ENCODE measurements around the gene ADAM8. TPM values are rescaled to one million over a fixed set of nuclear protein-coding genes. Genes with fewer than 3 reads are reported as not detected.

ADAM8 gene
- polyA plus RNA-seq, 3 donors = 1.0 to 1.6 (median 1.3) TPM

GRCh38 chr10:133253361-133253955, 23.2 kb downstream of the ADAM8 start:
- no peak for DNase-seq (ENCODE audit: low read depth in 3 of 3, low spot score in 2 of 3)

GRCh38 chr10:133252223-133252552, 24.5 kb downstream of the ADAM8 start:
- no peak for DNase-seq (ENCODE audit: low read depth in 3 of 3, low spot score in 2 of 3)

DNA sequence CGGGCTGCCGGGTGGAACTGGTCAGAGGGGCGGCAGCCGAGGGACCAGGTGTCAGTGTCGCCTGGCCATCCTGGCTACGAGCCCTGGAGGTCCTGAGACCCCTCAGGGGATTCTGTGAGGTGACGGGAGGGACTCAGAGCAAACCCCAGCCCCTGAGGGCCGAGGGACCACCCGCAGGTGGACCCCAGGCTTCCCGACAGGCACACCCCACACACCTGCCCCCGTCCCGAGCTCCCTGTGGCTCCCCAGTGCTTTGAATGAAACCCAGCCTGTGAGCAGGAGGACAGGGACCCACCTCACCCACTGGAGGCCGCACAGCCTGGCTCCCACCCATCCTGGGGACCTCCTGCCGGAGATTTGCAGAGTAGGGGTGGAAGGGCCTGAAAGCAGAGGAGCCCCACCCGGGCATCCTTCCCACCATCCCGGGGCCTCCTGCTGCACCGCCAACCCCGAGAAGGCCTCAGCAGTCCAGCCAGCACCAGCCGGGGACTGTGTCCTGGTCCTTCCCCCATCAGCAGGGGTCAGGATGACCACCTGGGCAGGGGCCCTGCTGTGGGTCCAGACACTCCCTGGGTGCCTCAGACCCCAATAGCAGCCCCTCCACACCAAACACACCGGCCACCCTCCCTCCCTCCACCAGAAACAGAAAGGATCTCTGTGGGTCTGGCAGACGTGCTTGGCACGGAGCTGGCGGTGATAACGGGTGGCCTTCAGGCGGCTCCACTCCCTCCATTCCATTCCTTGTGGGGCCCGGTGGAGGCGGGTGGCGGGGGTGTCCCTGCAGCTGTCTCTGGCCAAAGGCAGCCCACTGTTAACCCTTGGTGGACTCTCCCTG, 25.1 kb downstream of the ADAM8 start:
- DNase-seq (ENCODE audit: low read depth in 3 of 3, low spot score in 2 of 3) = no peak

GRCh38 chr10:133249975-133250754, 26.5 kb downstream of the ADAM8 start:
- DNase-seq (ENCODE audit: low read depth in 3 of 3, low spot score in 2 of 3) = no peak

DNA sequence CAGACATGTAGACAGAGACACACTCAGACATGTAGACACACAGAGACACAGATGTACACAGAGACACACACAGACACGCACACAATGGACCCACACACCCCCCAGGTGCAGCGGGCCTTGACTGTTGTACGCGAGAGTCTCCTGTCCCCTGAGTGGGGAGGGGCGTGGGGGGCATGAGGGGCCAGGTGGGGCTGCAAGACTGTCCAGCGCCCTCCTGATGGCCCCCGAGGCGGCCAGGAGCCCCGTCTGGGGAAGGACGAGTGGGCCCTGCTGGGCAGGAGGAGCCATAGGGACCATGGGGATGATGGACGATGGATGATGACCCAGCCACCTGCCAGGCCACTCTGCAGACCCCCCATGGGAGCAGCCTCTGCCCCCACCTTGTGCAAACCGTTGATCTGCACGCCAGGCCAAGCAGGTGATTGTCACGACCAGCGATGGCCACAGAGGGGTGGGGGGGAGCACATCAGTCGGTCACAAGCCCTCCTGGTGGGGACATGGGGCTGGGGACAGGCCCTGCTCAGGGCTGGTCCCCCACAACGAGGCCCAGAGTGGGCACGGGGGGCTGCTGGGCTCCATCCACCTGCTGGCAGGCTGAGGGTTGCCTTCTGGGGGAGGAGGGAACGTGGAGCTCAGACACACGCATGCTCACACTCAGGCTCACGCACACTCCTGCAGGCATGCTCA, 27.4 kb downstream of the ADAM8 start:
- no peak for DNase-seq (ENCODE audit: low read depth in 3 of 3, low spot score in 2 of 3)

- no peak for DNase-seq (ENCODE audit: low read depth in 3 of 3, low spot score in 2 of 3)
Measured at GRCh38 chr10:133248334-133248715, 28.3 kb downstream of the ADAM8 start.

DNA sequence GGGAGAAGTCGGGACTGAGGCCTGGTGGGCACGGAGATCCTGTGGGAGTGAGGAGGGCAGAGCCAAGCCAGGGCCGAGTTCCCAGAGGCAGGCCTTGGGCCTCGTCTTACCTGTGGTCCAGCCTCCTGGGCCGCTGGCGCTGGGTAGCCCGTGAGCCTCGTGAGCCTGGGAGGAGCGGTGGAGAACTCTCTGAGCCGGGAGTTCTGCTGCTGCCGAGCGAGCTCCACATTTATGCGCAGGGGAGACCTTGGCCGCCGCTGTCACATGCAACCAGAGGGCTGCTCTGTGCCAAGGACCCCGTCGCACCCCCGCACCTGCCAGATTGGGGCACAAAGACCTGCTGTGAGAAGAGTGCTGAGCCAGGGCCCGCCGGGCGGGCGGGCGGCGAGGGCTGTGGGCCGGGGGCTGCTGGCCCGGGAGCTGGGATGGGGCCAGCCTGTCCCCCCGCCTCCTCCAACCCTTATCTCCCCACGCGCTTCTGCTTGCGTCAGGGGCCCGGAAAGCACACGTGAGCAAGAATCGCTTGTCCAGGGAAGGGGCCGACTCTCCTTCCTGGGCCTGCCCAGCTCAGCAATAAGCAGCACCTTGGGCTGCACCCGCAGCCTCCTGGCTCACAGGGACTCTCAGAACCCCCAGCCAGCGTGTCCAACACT, 28.9 kb downstream of the ADAM8 start:
- no peak for DNase-seq (ENCODE audit: low read depth in 3 of 3, low spot score in 2 of 3)

GRCh38 chr10:133246236-133246626, 30.4 kb downstream of the ADAM8 start:
- no peak for DNase-seq (ENCODE audit: low read depth in 3 of 3, low spot score in 2 of 3)

- no peak for DNase-seq (ENCODE audit: low read depth in 3 of 3, low spot score in 2 of 3)
Measured at GRCh38 chr10:133245439-133246235, 31.0 kb downstream of the ADAM8 start.

DNA sequence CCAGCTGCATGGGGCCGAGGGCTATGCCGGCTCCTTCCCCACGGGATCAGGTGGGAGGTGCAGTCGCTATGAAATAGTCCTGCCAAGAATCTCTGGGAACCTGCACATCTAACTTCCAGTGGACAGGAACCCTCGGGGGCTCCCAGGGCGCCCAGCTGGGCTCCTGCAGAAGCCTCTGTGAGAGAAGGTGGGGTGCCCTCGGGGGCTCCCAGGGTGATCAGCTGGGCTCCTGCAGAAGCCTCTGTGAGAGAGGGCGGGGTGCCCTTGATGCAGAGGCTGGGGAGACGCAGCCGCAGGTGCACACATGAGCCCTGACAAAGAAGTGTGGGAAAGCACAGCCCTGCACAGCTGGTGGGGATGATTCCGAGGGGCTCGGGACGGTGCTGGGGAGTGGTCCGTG, 33.1 kb downstream of the ADAM8 start:
- DNase-seq (ENCODE audit: low read depth in 3 of 3, low spot score in 2 of 3) = no peak

- DNase-seq (ENCODE audit: low read depth in 3 of 3, low spot score in 2 of 3) = no peak
Measured at GRCh38 chr10:133242611-133243356, 33.9 kb downstream of the ADAM8 start.

DNA sequence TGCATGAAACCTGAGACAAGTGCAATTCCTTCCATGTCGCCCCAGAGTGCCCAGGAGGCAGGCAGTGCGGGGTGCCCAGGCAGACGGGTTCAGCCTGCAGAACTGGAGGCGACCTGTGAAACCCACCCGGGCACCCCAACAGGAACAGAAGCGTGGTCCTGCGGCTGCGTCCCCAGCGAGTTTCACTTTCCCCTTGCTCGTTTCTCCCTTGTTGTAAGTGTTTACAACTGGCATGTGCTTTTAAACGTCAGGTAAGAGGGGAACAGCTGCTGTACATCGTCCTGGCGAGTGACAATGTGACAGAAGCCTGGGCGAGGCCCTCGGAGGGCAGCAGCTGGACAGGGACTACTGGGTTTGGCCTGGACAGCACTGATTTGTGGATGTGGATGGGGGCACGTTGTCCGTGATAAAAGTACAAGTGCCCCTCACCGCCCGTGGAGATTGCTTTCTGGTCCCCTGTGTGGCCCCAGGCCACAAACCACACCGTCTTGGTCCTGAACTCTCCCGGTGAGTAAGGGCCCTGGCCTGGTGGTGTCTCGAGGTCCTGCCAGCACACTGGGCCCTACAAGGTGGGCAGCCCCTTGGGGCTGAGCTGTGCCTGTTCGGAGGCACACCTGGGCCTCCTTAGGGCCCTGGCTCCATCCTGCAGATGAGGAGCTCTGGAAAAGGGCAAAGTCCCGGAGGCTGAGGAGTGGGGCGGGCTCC, 35.0 kb downstream of the ADAM8 start:
- DNase-seq (ENCODE audit: low read depth in 3 of 3, low spot score in 2 of 3) = no peak

DNA sequence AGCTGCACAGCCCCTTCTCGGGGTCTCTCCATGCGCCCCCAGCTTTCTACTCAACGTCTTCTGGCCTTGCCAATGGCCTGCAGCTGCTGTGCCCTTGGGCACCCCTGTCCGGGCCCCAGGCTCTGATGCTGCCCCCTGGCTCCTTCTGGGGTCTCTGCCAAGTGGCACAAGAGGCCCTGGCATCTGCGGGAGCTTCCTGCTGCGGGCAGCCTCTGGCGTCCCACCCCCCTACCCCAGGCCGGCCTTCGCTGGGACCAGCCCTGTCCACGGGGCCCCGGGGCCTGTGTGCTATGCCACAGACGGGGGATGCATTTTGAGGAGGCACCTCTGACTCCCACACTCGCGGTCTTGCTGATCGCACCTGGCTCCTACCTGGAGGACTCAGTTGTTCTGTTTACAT, 36.7 kb downstream of the ADAM8 start:
- no peak for DNase-seq (ENCODE audit: low read depth in 3 of 3, low spot score in 2 of 3)

DNA sequence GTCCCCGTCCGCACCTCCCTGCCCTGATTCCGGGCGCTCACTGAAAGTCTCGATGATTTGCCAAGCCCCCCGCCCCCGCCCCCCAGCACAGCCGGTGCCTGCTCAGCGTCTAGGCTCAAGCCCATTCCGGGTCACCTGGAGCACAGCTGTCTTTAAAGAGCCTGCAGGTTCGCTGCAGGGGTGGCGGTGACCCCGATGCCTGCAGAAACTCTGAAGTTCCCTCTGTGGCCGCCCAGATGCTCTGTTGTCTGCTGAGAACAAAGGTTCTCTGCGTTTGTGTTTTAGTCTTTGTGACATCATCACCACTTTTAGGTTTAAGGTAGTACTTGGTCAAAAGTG, 38.2 kb downstream of the ADAM8 start:
- no peak for DNase-seq (ENCODE audit: low read depth in 3 of 3, low spot score in 2 of 3)

GRCh38 chr10:133237588-133238465, 38.8 kb downstream of the ADAM8 start, which contains the start of gene VENTX:
Gene VENTX, plus strand, starts transcription at chr10:133237855. Its CDS starts 60 bp downstream, at chr10:133237915.
- DNase-seq (ENCODE audit: low read depth in 3 of 3, low spot score in 2 of 3) = no peak

DNA sequence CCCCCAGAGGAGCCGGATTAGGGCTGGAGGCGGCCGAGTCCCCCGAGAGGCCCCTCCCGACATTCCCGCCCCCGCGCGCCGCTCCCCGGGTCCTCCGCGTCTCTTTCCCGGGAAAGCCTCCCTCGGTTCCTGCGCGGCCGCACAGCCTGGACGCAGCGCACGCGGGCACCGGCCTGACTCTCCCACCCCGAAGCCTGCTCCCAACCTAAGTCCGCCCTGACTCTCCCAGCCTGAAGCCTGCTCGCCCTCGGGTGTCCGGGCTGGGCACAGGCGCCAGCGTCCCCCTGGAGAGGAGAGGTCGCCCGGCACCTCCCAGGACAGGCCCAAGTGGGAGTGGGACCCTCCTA, 39.5 kb downstream of the ADAM8 start:
- no peak for DNase-seq (ENCODE audit: low read depth in 3 of 3, low spot score in 2 of 3)

DNA sequence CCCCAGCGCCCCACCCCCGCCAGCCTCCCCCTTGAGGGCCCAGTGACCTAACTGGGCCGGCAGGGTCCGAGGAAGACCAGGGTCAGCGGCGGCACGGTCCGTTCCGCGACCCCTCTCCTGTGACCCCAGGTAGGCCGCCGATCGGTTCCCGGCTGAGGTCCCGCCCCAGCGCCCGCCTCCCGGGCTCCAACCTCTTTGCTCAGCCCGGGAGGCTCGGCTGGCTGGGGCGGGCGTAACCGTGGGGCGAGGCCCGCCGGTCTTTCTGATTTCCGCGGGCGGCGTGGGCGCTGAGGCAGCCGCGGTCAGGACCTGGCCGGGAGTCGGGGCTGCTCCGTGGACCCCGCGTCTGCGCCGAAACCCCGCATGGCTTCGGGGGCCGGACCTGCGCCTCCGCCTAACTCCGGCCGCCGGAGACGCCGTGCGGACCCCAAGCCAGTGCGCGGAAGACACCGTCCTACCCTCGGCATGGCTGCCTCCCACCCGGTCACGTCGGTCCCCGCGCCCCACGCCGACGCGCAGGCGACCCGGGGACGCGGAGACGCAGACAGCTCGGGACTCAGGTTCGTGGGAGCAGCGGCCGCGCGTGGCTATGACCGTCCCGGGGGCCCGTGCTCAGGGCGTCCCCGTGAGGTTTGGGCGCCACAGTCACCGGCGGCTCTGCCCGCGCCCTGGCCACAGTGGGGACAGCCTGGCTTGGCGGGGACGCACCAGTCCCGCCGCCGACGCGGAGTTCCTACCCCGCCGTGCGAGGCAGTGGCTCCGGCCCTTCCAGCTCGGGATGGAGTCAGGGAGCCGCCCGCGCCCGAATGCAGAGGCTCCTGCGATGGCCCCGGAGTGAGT, 40.0 kb downstream of the ADAM8 start:
- DNase-seq (ENCODE audit: low read depth in 3 of 3, low spot score in 2 of 3) = no peak
